ENCODE data around the gene MED13L.

GRCh38 chr12:116297224-116297834, 19.8 kb upstream of the MED13L start:
- TF ChIP-seq CTCF (IDR thresholded peaks at IDR 0.05) (no peak), POLR2A (IDR thresholded peaks at IDR 0.05) (no peak), POLR2AphosphoS5 (IDR thresholded peaks at IDR 0.05) (no peak)

All from transverse colon (tissue), 4 donors.